K562 (cell line): Measurements from ENCODE around the gene GLP1R. TPM values are rescaled to one million over a fixed set of nuclear protein-coding genes. Genes with fewer than 3 reads are reported as not detected.

ENCODE experiments used
- ATAC-seq: fragments of 200-7000 bp; cut with Tn5 transposase; 3 replicates; pipeline ENCODE4 v1.9.1; 2020; ENCODE audit warnings: moderate library complexity
- BruUV-seq: library from RNA; stranded (reverse); fragments of 400-500 nt; replicated peaks from 2 replicates; lab custom pipeline; 2021; lab: Mats Ljungman, UMichigan
- CTCF ChIA-PET: fragments of 300-600 bp; formaldehyde crosslinking; extraction: SDS; loops from one replicate; lab custom pipeline; 2021; ENCODE audit warnings: low intra/inter-chr PET ratio; lab: Yijun Ruan, JAX
- POLR2A ChIA-PET: fragments of 300-600, 350-650 bp; sonication (Branson Sonifier 250); formaldehyde crosslinking; extraction: SDS; loops from one replicate; lab custom pipeline; 2021; ENCODE audit warnings: antibody characterized with exemption, inconsistent platforms; lab: Yijun Ruan, JAX
- DNase-seq, 4 experiments: peaks; one replicate each; pipeline versions ENCODE4 v3.0.0 to v3.0.0-alpha.2; 2011 to 2018; ENCODE audit warnings: low spot score in 3 of 4, mixed read lengths in 3 of 4; ENCODE audit errors: extremely low read depth in 1 of 4
- FAIRE-seq: peaks from 2 replicates; lab custom pipeline; 2011; peaks lifted over from hg19 to GRCh38; lab: Jason Lieb, UNC
- H2AFZ ChIP-seq: 2 replicates; pipeline ENCODE4 v1.6.0; 2011; ENCODE audit warnings: low read depth, low read length, control low read depth, inconsistent platforms
- H3K27ac ChIP-seq: fragments of 200-600 bp; 3 replicates; pipeline ENCODE4 v1.8.0; 2011; ENCODE audit warnings: low read depth, mild to moderate bottlenecking, control low read depth, inconsistent platforms, low read length, moderate library complexity, mixed read lengths; ENCODE audit errors: extremely low read depth
- H3K27me3 ChIP-seq, 2 experiments: fragments of 300-600 bp in 1 of 2; 2 replicates in 1 of 2; 3 replicates in 1 of 2; pipeline versions ENCODE4 v1.6.0 to v1.8.0; 2011; ENCODE audit warnings: inconsistent platforms in 2 of 2, low read length in 2 of 2, mild to moderate bottlenecking in 1 of 2, mixed read lengths in 1 of 2, moderate library complexity in 1 of 2; ENCODE audit not compliant: control insufficient read depth in 2 of 2, insufficient read depth in 2 of 2
- H3K36me3 ChIP-seq: fragments of 300-600 bp; 3 replicates; pipeline ENCODE4 v1.8.0; 2011; ENCODE audit warnings: mild to moderate bottlenecking, low read length, inconsistent platforms; ENCODE audit not compliant: control insufficient read depth, insufficient read depth
- H3K4me1 ChIP-seq, 2 experiments: fragments of 200-600 bp in 1 of 2; replicated peaks in 1 of 2; 2 replicates in 1 of 2; 3 replicates in 1 of 2; pipeline versions ENCODE4 v1.5.1 to v1.8.0; 2011; ENCODE audit warnings: inconsistent platforms in 2 of 2, low read length in 2 of 2, mild to moderate bottlenecking in 1 of 2, mixed read lengths in 1 of 2, moderate library complexity in 1 of 2; ENCODE audit not compliant: control insufficient read depth in 2 of 2, insufficient read depth in 2 of 2
- H3K4me2 ChIP-seq: 2 replicates; pipeline ENCODE4 v1.6.1; 2011; ENCODE audit warnings: low read length, control low read depth, inconsistent platforms, mixed read lengths; ENCODE audit not compliant: insufficient read depth
- H3K4me3 ChIP-seq: fragments of 200-600 bp; sonication (generic), shearing (Covaris generic); 2 replicates; pipeline ENCODE4 v1.5.1; 2016; ENCODE audit warnings: control low read depth, inconsistent platforms
- H3K79me2 ChIP-seq: fragments of 200-600 bp; 3 replicates; pipeline ENCODE4 v1.8.0; 2011; ENCODE audit warnings: low read length, inconsistent platforms; ENCODE audit not compliant: control insufficient read depth, insufficient read depth
- H3K9ac ChIP-seq, 2 experiments: 2 replicates each; pipeline versions ENCODE4 v1.6.0 to v1.6.1; 2011; ENCODE audit warnings: low read depth in 2 of 2, low read length in 2 of 2, control low read depth in 1 of 2, inconsistent platforms in 1 of 2, mild to moderate bottlenecking in 1 of 2, mixed read lengths in 1 of 2; ENCODE audit not compliant: insufficient read depth in 1 of 2
- H3K9me1 ChIP-seq: one replicate; pipeline ENCODE4 v1.6.0; 2011; ENCODE audit warnings: inconsistent platforms, mild to moderate bottlenecking, low read length, moderate library complexity; ENCODE audit not compliant: control insufficient read depth, insufficient read depth
- H3K9me3 ChIP-seq: replicated peaks from 2 replicates; pipeline ENCODE4 v1.5.1; 2011; ENCODE audit warnings: low read depth, low read length, inconsistent platforms; ENCODE audit not compliant: control insufficient read depth, insufficient read depth
- H4K20me1 ChIP-seq: replicated peaks from 2 replicates; pipeline ENCODE4 v1.6.1; 2011; ENCODE audit warnings: low read length, inconsistent platforms, mixed read lengths; ENCODE audit not compliant: control insufficient read depth, insufficient read depth
- ETV6 ChIP-seq, 3 experiments: fragments of 150-350 bp in 1 of 3; sonication (generic) in 1 of 3; formaldehyde crosslinking in 1 of 3; IDR thresholded peaks; 2 replicates each; pipeline versions ENCODE4 v1.6.1 to v1.8.0; 2014 to 2022; ENCODE audit warnings: borderline replicate concordance in 2 of 3, low read depth in 2 of 3, antibody characterized with exemption in 1 of 3, low read length in 1 of 3, mild to moderate bottlenecking in 1 of 3, missing genetic modification reagents in 1 of 3
- MAFK ChIP-seq: IDR thresholded peaks from 2 replicates; pipeline ENCODE4 v1.6.1; 2011; ENCODE audit warnings: low read length, improper control_type of control experiment
- MBD1 ChIP-seq: fragments of 250-450 bp; sonication (Bioruptor Pico); IDR thresholded peaks from 2 replicates; pipeline ENCODE4 v1.8.0; 2022; ENCODE audit warnings: inconsistent platforms
- MIER1 ChIP-seq: fragments of 450-650 bp; IDR thresholded peaks from 2 replicates; pipeline ENCODE4 v1.6.1; 2016; ENCODE audit warnings: antibody characterized with exemption, mild to moderate bottlenecking, low read depth
- NR1H2 ChIP-seq: sonication (generic); formaldehyde crosslinking; IDR thresholded peaks from 2 replicates; pipeline ENCODE4 v1.4.0; 2020; ENCODE audit warnings: mild to moderate bottlenecking, missing genetic modification reagents
- SIN3A ChIP-seq, 2 experiments: fragments of 150-350 bp in 1 of 2; IDR thresholded peaks; 2 replicates each; pipeline ENCODE4 v1.6.1; 2011 to 2016; ENCODE audit warnings: borderline replicate concordance in 2 of 2, low read depth in 2 of 2, low read length in 2 of 2, mild to moderate bottlenecking in 2 of 2, moderate library complexity in 2 of 2; ENCODE audit not compliant: control insufficient read depth in 1 of 2
- YBX1 ChIP-seq: fragments of 450-650 bp; IDR thresholded peaks from 2 replicates; pipeline ENCODE4 v1.7.1; 2016; ENCODE audit warnings: mild to moderate bottlenecking
- ZBED1 ChIP-seq: IDR thresholded peaks from 2 replicates; pipeline ENCODE4 v1.6.1; 2014
- ZBTB12 ChIP-seq: fragments of 250-450 bp; sonication (Bioruptor Pico); IDR thresholded peaks from 2 replicates; pipeline ENCODE4 v1.4.0; 2020
- ZNF507 ChIP-seq: conservative IDR thresholded peaks from 2 replicates; pipeline ENCODE4 v1.6.1; 2017; ENCODE audit warnings: missing genetic modification characterization, missing compliant biosample characterization
- ZNF76 ChIP-seq: fragments of 250-450 bp; sonication (Bioruptor Pico); IDR thresholded peaks from 2 replicates; pipeline ENCODE4 v1.4.0; 2020; ENCODE audit warnings: mild to moderate bottlenecking, moderate library complexity, borderline replicate concordance
- WGBS: fragments of 100-300 bp; shearing (Covaris generic); methylation state at CpG from one replicate; pipeline ENCODE4 v1.1.6; 2016; ENCODE audit warnings: low coverage, mixed read lengths; ENCODE audit not compliant: insufficient coverage; ENCODE audit errors: missing lambda C conversion rate; 5-methylcytosine and 5-hydroxymethylcytosine counted together
- in situ Hi-C: fragments of 300-500 bp; cut with MboI; formaldehyde crosslinking; loops from 4 replicates; pipeline ENCODE4 v1.15.0; 2018; ENCODE audit warnings: inconsistent platforms, mixed read lengths
- intact Hi-C: fragments of 100-400 bp; cut with micrococcal nuclease; formaldehyde crosslinking; loops from 2 replicates; pipeline ENCODE4 v1.14.2; 2022
- polyA plus RNA-seq, 8 experiments: library from polyadenylated mRNA; depleted of rRNA in 4 of 8; stranded (reverse) in 5 of 8; unstranded in 3 of 8; fragments of >200 nt; fragmentation: Nextera tagmentation in 2 of 8; fragmentation: Illumina TruSeq in 1 of 8; extraction: Ambion mirVana in 2 of 8; extraction: Trizol in 1 of 8; gene quantifications; 2 replicates each; pipeline versions ENCODE4 v1.2.1 to v1.2.3, GENCODE V29; 2011 to 2014; ENCODE audit warnings: inconsistent platforms in 1 of 8, missing spikeins in 1 of 8
- total RNA-seq, 7 experiments: library from RNA; depleted of rRNA in 6 of 7; stranded (reverse); fragments of >200 nt in 6 of 7; fragmentation: Illumina TruSeq in 2 of 7; extraction: Trizol in 2 of 7; gene quantifications; 2 replicates each; pipeline versions ENCODE4 v1.2.1 to v1.2.3, GENCODE V29; 2011 to 2021; ENCODE audit warnings: low replicate concordance in 1 of 7
- TF ChIP-seq, protein P1 (sequence below): fragments of 200-800 bp; sonication (Bioruptor generic); IDR thresholded peaks from 2 replicates; pipeline ENCODE4 v1.6.1; 2016; ENCODE audit warnings: missing genetic modification characterization, missing compliant biosample characterization

GLP1R gene
- total and polyA plus RNA-seq, 9 of the 15 experiments (the other 6 are each of a cell fraction or from before 2014, with no cell fraction given): not detected

- no peak for TF ChIP-seq MBD1
- no peak for TF ChIP-seq ZNF76 (CRISPR knock-in tag)
- TF ChIP-seq, all 486 proteins: peak for 0
Measured at GRCh38 chr6:39009476-39009875, 39.1 kb upstream of the GLP1R start (continued).

DNA sequence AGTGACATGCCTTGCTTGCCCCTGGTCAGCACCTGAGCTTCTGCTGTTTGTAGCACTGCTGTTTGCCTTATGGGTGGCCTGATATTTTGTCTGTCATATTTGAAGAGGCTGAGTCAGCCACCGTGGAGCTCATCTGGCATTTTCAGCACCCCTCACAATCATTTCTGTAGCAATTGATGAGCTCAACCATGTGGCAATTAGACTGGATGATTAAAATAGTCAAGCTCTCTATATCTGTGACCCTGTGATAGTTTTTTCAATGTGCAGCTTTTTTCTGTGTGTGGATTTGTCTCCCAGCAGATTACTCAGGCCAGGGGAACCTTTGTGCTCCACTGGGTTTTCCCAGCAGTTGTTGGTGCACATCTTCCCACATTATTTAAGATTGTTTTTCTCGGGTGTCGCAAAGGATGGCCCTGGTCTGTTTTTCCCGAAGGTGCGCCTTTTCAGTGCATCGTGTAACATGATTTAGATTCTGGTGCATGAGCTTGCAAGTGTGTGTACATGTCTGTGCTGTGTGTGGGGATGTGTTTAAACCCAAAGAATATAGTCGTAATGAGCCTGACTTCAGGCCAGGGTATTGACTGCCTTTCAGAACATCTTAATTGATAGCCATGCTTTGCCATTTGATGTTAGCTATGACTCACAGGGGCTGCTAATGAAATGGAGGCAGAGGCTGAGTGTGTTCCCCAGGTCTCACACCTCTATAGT, 31.6 kb upstream of the GLP1R start:
- no peak overlapping the region for H3K4me2 ChIP-seq
- CTCF ChIA-PET: no interaction called here
- H3K79me2 ChIP-seq: no peaks in the 10 kb centered on the region
- no TSS peak for BruUV-seq
- peaks cover 21 to 36% of the 10 kb centered on the region in 2 experiments for H3K27me3 ChIP-seq
- no peaks in the 10 kb centered on the region for H4K20me1 ChIP-seq
- no peaks in the 10 kb centered on the region for H3K9me1 ChIP-seq
- H3K4me1 ChIP-seq: no peaks in the 10 kb centered on the region
- no peaks in the 10 kb centered on the region for H3K36me3 ChIP-seq
- FAIRE-seq (no peak), ATAC-seq (no peak), DNase-seq (no peak)
- H3K4me3 ChIP-seq: no peak overlapping the region
- H3K27ac ChIP-seq: no peak overlapping the region
- H3K9me3 ChIP-seq: 0 out of 2 replicates have a peak, but pooled peaks cover 2% of the 10 kb centered on the region
- intact Hi-C loops (no loop called here), in situ Hi-C loops (no loop called here)
- WGBS: 4% methylated on average over 7 of the region's 7 CpGs
- no peak overlapping the region for H3K9ac ChIP-seq
- POLR2A ChIA-PET: interaction anchor here (0.6 to 1.8 kb wide), 4 partner anchors 9 to 574 kb away, joined by 3 to 4 read pairs (median 3); no protein-coding TSS in a partner anchor
- no peak overlapping the region for H2AFZ ChIP-seq
- TF ChIP-seq ZNF507 (tag) (no peak), ZBED1 (no peak), ZBTB12 (CRISPR knock-in tag) (no peak), SIN3A (IDR thresholded peaks at IDR 0.05; ENCODE audit: borderline replicate concordance in 2 of 2, control insufficient read depth in 1 of 2, low read depth in 2 of 2, low read length in 2 of 2) (no peak), MIER1 (no peak), YBX1 (no peak), ETV6 (IDR thresholded peaks at IDR 0.05; ENCODE audit: borderline replicate concordance in 1 of 2, low read depth in 2 of 2, low read length in 1 of 2) (no peak), ETV6 (CRISPR knock-in tag; IDR thresholded peaks at IDR 0.05; ENCODE audit: borderline replicate concordance) (no peak), MAFK (no peak), NR1H2 (CRISPR knock-in tag) (no peak)
- TF ChIP-seq, protein P1, sequence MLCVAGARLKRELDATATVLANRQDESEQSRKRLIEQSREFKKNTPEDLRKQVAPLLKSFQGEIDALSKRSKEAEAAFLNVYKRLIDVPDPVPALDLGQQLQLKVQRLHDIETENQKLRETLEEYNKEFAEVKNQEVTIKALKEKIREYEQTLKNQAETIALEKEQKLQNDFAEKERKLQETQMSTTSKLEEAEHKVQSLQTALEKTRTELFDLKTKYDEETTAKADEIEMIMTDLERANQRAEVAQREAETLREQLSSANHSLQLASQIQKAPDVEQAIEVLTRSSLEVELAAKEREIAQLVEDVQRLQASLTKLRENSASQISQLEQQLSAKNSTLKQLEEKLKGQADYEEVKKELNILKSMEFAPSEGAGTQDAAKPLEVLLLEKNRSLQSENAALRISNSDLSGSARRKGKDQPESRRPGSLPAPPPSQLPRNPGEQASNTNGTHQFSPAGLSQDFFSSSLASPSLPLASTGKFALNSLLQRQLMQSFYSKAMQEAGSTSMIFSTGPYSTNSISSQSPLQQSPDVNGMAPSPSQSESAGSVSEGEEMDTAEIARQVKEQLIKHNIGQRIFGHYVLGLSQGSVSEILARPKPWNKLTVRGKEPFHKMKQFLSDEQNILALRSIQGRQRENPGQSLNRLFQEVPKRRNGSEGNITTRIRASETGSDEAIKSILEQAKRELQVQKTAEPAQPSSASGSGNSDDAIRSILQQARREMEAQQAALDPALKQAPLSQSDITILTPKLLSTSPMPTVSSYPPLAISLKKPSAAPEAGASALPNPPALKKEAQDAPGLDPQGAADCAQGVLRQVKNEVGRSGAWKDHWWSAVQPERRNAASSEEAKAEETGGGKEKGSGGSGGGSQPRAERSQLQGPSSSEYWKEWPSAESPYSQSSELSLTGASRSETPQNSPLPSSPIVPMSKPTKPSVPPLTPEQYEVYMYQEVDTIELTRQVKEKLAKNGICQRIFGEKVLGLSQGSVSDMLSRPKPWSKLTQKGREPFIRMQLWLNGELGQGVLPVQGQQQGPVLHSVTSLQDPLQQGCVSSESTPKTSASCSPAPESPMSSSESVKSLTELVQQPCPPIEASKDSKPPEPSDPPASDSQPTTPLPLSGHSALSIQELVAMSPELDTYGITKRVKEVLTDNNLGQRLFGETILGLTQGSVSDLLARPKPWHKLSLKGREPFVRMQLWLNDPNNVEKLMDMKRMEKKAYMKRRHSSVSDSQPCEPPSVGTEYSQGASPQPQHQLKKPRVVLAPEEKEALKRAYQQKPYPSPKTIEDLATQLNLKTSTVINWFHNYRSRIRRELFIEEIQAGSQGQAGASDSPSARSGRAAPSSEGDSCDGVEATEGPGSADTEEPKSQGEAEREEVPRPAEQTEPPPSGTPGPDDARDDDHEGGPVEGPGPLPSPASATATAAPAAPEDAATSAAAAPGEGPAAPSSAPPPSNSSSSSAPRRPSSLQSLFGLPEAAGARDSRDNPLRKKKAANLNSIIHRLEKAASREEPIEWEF (CRISPR knock-in tag): no peak
